ENCODE data around the gene MOCS1.

The MOCS1 gene

GRCh38 chr6:39930540-39930939, 3.7 kb downstream of the MOCS1 start:
- TF ChIP-seq, protein P1, sequence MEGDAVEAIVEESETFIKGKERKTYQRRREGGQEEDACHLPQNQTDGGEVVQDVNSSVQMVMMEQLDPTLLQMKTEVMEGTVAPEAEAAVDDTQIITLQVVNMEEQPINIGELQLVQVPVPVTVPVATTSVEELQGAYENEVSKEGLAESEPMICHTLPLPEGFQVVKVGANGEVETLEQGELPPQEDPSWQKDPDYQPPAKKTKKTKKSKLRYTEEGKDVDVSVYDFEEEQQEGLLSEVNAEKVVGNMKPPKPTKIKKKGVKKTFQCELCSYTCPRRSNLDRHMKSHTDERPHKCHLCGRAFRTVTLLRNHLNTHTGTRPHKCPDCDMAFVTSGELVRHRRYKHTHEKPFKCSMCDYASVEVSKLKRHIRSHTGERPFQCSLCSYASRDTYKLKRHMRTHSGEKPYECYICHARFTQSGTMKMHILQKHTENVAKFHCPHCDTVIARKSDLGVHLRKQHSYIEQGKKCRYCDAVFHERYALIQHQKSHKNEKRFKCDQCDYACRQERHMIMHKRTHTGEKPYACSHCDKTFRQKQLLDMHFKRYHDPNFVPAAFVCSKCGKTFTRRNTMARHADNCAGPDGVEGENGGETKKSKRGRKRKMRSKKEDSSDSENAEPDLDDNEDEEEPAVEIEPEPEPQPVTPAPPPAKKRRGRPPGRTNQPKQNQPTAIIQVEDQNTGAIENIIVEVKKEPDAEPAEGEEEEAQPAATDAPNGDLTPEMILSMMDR (IDR thresholded peaks at IDR 0.05; ENCODE audit: low read depth, low read length) = no peak

GRCh38 chr6:39929733-39930461, 4.4 kb downstream of the MOCS1 start:
- H3K4me1 ChIP-seq = no peaks in the 10 kb centered on the region
- DNase-seq = no peak
- TF ChIP-seq, protein P1 (IDR thresholded peaks at IDR 0.05; ENCODE audit: low read depth, low read length) = no peak
- H3K36me3 ChIP-seq = no peaks in the 10 kb centered on the region
- H3K9me3 ChIP-seq = no peaks in the 10 kb centered on the region
- H3K27me3 ChIP-seq = no peaks in the 10 kb centered on the region
- no peak overlapping the region for H3K4me3 ChIP-seq (ENCODE audit: low read depth, low read length)

More at GRCh38 chr6:39930540-39930939, 3.7 kb downstream of the MOCS1 start:
- no peak for DNase-seq
- Histone ChIP-seq H3K9me3 (no peaks in the 10 kb centered on the region), H3K4me1 (no peaks in the 10 kb centered on the region), H3K4me3 (ENCODE audit: low read depth, low read length) (no peak overlapping the region), H3K36me3 (no peaks in the 10 kb centered on the region), H3K27me3 (no peaks in the 10 kb centered on the region)

GRCh38 chr6:39929039-39929732, 5.1 kb downstream of the MOCS1 start:
- no peak for DNase-seq
- TF ChIP-seq, protein P1 (IDR thresholded peaks at IDR 0.05; ENCODE audit: low read depth, low read length) = no peak
- Histone ChIP-seq H3K36me3 (no peaks in the 10 kb centered on the region), H3K4me3 (ENCODE audit: low read depth, low read length) (no peak overlapping the region), H3K27me3 (no peaks in the 10 kb centered on the region), H3K9me3 (no peaks in the 10 kb centered on the region), H3K4me1 (no peaks in the 10 kb centered on the region)

- Histone ChIP-seq H3K4me1 (no peaks in the 10 kb centered on the region), H3K4me3 (ENCODE audit: low read depth, low read length) (no peak overlapping the region), H3K36me3 (no peaks in the 10 kb centered on the region), H3K27me3 (no peaks in the 10 kb centered on the region), H3K9me3 (no peaks in the 10 kb centered on the region)
- DNase-seq = no peak
- TF ChIP-seq, protein P1 (IDR thresholded peaks at IDR 0.05; ENCODE audit: low read depth, low read length) = no peak
Measured at GRCh38 chr6:39927159-39927558, 7.1 kb downstream of the MOCS1 start.

GRCh38 chr6:39926668-39927067, 7.6 kb downstream of the MOCS1 start:
- no peak overlapping the region for H3K4me3 ChIP-seq (ENCODE audit: low read depth, low read length)
- TF ChIP-seq, protein P1 (IDR thresholded peaks at IDR 0.05; ENCODE audit: low read depth, low read length) = no peak
- no peaks in the 10 kb centered on the region for H3K27me3 ChIP-seq
- no peaks in the 10 kb centered on the region for H3K9me3 ChIP-seq
- H3K36me3 ChIP-seq = no peaks in the 10 kb centered on the region
- no peaks in the 10 kb centered on the region for H3K4me1 ChIP-seq
- DNase-seq = no peak

GRCh38 chr6:39925931-39926290, 8.4 kb downstream of the MOCS1 start:
- no peaks in the 10 kb centered on the region for H3K27me3 ChIP-seq
- no peak for DNase-seq
- H3K4me1 ChIP-seq = no peaks in the 10 kb centered on the region
- no peak overlapping the region for H3K4me3 ChIP-seq (ENCODE audit: low read depth, low read length)
- TF ChIP-seq, protein P1 (IDR thresholded peaks at IDR 0.05; ENCODE audit: low read depth, low read length) = no peak
- H3K36me3 ChIP-seq = no peaks in the 10 kb centered on the region
- no peaks in the 10 kb centered on the region for H3K9me3 ChIP-seq

Measured in BE2C (cell line).